IPS-NIHi7 (cell line): Measurements from ENCODE around the gene PPP1R27.

ENCODE experiments used
- DNase-seq: peaks from one replicate; pipeline ENCODE4 v3.0.0; 2012; ENCODE audit warnings: mixed read lengths; ENCODE audit errors: extremely low spot score

PPP1R27 gene

DNA sequence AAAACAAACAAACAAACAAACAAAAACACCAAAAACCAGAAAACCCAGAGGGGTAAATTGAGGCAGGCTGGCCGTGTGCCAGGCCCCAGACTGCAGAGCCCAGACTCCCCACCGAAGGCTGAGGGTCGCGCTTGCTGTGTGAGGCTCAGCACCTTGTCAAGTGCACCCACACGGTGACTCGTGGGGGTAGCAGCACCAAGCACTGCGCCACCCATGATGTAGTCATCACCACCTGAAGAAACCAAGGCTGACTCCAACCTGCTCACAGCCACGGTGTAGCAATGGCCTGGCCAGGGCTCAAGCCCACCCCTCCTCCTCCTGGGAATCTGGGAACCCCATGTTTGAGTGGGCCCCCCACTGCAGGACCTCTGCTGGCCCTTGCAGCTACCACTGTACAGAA is 13.7 kb downstream of the PPP1R27 start:
- DNase-seq, result no peak

DNA sequence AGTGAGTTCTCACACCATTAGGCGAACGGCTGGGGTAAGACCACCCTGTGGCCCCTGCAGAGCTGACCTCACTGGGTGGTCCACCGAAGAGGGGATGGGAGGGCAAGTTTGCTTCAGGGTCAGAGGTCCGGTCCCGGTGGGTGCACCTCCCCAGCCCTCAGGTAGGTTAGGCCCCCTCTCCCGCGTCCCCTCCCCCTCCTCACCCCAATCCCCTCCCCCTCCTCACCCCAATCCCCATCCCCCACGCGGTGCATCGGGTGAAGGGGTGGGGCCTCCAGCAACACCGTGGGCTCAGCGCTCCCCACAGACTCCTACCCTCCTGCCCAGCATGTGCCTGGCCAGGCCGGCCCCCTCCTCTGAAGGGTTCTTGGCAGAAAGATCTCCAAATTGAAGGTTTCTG is 15.1 kb downstream of the PPP1R27 start:
- no peak for DNase-seq

DNA sequence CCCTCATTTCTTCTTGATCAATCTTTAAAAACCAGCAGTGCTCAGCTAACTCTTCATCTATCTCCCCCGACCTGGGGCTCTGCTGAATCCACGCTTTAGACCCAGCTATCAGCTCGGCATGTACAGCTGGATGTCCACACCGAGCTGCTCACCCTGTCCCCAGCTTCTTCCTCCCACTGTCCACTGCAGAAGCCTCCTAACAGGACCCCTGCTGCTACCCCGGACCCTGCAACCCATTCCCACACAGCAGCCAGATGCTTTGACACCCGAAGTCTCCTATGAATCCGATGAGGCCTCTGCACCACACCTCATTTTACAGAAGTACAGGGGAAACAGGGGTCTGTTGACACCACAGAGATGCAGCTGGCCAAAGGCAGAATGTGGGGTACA is 17.1 kb downstream of the PPP1R27 start:
- DNase-seq, result no peak

DNA sequence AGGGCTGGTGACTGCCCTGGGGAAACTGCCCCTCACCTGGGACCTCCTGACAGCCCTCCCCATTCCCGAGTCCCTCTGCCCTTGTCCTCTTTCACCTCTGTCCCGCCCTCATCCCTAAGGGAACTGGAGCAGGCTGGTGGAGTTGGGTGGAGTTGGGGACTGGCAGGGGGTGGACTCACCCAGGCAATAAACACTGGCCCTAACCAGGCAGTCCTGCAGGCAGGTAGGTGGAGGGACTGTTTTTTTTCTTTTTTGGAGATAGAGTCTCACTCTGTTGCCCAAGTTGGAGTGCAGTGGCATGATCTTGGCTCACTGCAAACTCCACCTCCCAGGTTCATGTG is 19.2 kb downstream of the PPP1R27 start:
- no peak for DNase-seq

DNA sequence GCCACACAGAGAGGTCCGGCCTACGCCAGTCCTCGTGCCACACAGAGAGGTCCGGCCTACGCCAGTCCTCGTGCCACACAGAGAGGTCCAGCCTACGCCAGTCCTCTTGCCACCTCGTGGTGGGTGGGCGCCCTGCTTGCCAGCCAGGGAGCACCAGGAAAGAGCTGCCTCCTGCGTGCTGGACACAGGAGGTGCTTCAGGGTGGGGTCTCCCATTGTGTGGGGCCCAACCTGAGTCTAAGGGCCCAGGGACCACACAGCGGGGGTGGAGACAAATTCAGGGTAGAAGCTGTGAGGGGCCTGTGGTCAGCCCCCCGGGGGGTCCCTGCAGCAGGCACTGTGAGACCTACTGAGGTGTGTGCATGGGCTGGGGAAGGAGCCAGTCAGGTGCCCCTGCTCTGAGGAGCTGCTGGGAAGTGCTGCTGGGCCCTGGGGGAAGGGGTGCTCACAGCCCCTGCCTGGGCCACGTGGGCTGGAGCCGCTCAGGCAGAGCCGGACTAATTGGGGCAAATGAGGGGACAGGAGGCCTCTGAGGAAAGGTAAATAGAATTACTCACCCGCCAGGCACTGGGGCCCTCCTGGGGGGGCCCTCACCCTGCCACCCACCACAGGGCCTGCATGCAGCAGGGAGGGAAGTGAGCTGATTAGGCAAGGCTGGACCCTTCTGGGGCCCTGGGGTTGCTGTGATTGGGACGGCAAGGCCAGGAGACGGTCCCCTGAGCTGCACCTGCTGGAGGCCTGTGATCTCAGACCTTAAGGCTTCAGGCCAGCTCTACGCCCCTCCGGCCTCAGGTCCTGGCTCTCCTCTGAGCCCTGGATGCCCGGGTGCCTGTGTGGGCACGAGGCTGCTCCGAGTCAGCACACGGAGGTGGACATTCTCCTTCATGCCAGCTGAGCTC is 19.9 kb downstream of the PPP1R27 start:
- DNase-seq, result no peak

DNA sequence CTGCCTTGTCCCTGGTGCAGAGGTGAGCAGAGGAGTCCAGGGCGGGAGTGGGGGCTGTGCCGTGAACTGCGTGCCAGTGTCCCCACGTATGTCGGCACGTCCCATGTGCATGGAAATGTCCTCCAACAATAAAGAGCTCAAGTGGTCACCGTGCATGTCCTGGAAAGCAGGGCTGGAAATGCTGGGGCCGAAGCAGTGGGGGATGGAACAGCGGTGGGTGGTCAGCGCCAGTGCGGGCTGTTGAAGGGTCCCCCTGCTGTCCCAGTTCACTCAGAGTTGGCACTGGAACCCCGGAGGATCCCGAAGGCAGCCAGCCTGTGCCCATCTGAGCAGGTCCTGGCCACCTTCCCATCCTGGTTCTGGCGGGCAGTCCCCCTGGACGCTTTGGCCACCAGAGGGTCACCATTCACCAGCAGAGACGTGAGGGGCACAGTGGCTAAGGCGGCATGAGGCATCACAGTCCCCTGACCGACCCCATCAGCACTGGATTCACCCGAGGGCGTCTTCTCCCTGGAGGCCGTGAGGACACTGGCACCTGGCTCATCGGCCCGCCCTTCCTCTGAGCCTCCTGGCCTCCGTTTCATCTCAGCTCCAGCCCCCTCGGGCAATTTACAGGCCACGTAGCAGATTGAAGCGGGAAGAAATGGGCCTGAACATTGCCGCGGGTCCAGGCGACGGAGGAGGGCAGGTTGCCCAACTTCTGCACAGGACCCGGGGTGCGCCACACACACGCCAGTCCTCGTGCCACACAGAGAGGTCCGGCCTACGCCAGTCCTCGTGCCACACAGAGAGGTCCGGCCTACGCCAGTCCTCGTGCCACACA is 20.8 kb downstream of the PPP1R27 start:
- no peak for DNase-seq

DNA sequence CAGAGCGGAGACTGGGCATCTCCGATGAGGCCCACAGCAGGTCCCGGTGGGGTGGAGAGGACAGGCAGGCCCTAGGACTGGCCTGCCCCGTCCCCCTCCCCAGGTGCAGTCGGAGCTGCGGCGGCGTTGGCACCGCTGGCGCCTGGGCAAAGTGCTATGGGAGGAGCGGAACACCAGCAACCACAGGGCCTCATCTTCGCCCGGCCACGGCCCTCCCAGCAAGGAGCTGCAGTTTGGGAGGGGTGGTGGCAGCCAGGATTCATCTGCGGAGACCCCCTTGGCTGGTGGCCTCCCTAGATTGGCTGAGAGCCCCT is 21.5 kb downstream of the PPP1R27 start:
- no peak for DNase-seq

DNA sequence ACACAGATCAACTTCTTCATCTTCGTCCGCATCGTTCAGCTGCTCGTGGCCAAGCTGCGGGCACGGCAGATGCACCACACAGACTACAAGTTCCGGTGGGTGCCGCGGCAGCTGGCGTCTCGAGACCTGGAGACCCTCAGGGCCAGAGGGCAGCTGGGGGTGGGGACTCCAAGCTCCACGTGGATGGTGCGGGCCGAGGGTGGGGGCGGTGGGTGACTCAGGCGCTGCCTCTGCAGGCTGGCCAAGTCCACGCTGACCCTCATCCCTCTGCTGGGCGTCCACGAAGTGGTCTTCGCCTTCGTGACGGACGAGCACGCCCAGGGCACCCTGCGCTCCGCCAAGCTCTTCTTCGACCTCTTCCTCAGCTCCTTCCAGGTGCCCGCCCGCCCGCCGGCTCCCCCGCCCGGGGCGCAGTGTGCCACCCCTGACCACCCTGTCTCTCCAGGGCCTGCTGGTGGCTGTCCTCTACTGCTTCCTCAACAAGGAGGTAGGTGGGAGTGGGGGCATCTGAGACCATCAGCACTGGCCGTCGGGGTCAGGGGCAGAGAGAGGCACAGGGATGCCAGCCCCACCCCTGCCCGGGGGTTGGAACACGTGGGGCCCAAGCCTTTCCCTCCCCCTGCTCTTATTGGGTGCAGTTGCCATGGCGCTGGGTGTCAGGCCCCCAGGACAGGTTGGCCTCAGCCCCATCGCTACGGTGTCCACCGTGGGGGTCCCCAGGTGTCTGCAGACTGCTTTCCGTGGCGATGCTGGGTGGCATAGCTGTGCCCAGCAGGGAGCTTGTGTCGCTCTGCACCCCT is 22.1 kb downstream of the PPP1R27 start:
- DNase-seq, result no peak

DNA sequence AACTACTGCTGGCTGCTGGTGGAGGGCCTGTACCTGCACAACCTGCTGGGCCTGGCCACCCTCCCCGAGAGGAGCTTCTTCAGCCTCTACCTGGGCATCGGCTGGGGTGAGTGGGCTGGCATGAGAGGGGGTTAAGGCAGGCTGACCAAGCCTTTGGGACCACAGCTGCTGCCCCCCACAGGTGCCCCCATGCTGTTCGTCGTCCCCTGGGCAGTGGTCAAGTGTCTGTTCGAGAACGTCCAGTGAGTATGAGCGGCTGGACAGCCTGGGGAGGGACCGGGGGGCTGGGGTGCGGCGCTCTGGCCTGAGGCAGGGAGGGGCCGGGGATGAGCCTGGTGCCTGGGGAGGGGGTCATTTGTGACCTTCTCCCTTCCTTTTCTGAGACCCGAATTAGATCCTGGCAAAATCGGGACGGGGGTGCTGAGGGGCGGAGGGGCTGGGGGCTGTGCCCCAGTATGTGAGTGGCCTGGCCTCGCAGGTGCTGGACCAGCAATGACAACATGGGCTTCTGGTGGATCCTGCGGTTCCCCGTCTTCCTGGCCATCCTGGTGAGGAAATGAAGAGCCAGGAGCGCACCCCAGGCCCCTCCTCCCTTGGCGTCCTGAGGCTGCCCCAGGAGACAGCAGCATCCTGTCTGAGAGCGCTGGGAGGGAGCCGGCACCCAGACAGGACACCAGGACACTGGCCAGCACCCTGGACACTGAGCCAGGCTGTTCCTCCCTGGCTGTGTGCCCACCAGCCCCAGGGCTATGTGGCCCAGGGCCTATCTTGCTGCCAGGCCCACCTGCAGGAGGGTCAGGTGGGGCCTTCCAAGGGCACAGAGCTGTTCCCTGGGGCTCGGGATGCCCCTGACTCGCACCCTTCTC is 22.9 kb downstream of the PPP1R27 start:
- no peak for DNase-seq

DNA sequence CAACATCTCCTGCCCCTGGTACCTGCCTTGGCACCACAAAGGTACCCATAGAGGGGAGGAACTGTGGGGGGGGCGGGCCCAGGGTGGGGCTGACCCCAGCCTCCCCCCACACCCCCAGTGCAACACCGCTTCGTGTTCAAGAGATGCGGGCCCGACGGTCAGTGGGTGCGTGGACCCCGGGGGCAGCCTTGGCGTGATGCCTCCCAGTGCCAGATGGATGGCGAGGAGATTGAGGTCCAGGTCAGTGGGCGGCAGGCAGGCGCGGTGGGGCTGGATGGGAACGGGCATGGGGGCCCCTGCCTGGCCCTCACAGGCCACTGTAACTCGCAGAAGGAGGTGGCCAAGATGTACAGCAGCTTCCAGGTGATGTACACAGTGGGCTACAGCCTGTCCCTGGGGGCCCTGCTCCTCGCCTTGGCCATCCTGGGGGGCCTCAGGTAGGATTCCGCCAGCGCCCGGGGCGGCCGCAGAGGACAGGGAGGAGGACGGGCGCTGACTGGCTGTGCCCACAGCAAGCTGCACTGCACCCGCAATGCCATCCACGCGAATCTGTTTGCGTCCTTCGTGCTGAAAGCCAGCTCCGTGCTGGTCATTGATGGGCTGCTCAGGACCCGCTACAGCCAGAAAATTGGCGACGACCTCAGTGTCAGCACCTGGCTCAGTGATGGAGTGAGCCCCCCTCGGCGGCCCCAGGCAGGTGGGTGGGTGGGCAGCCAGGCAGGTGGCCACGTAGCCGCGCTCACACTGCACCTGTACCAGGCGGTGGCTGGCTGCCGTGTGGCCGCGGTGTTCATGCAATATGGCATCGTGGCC is 23.8 kb downstream of the PPP1R27 start:
- DNase-seq, result no peak

DNA sequence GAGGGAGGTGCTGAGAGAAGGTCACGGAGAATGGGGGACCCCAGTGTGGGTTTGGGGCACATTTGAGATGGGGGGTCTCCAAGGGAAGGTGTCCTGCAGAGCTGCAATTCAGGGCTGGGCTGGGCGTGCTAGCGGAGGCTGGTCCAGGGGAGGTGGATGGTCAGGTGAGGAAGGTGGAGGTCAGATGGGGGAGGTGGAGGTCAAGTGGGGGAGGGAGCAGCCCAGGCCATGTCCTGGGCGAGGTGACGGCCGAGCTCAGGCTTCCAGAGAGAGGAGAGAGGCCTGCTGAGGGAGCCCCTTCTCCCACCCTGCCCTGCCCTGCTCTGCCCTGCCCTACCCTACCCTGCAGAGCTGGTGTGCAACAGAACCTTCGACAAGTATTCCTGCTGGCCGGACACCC is 24.4 kb downstream of the PPP1R27 start:
- DNase-seq, result no peak

DNA sequence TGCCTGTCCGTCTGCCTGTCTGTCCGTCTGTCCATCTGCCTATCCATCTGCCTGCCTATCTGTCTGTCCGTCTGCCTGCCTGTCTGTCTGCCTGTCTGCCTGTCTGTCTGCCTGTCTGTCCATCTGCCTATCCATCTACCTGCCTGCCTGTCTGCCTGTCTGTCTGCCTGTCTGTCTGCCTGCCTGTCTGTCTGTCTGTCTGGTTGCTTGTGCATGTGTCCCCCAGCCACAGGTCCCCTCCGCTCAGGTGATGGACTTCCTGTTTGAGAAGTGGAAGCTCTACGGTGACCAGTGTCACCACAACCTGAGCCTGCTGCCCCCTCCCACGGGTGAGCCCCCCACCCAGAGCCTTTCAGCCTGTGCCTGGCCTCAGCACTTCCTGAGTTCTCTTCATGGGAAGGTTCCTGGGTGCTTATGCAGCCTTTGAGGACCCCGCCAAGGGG is 25.3 kb downstream of the PPP1R27 start:
- no peak for DNase-seq

DNA sequence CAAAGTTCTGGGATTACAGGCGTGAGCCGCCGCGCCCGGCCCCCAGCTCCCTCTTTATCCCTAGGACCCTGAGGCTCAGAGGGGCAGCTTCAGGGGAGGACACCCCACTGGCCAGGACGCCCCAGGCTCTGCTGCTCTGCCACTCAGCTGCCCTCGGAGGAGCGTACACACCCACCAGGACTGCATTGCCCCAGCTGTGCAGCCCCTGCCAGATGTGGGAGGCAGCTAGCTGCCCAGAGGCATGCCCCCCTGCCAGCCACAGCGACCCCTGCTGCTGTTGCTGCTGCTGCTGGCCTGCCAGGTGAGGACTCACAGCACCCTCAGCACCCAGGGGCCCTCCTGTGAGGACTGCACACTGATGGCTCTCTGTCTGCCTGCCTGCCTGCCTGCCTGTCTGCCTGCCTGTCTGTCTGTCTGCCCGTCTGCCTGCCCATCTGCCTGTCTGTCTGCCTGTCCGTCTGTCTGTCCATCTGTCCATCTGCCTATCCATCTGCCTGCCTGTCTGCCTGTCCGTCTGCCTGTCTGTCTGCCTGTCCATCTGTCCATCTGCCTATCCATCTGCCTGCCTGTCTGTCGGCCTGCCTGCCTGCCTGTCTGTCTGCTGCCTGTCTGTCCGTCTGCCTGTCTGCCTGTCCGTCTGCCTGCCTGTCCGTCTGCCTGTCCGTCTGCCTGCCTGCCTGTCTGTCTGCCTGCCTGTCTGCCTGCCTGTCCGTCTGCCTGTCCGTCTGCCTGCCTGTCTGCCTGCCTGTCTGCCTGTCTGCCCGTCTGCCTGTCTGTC is 25.9 kb downstream of the PPP1R27 start:
- no peak for DNase-seq

DNA sequence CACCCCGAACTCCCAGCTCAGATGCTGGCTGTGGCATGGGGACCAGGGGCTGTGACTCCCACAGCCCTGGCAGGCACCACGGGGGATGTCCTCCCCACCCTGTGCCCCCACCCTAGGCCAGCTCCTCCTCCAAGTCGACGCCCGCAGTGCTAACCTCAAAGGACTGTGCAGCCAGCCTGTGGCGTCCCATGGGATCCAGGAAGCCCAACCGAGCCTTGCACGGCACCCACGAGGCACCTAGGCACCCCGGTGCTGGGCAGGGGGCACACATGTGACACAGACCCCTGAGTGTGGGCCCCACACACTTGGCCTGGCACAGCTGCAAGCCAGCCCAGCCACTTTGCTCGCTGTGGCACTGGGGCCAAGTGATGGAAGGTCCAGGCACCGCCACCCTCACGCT is 27.0 kb downstream of the PPP1R27 start:
- no peak for DNase-seq

DNA sequence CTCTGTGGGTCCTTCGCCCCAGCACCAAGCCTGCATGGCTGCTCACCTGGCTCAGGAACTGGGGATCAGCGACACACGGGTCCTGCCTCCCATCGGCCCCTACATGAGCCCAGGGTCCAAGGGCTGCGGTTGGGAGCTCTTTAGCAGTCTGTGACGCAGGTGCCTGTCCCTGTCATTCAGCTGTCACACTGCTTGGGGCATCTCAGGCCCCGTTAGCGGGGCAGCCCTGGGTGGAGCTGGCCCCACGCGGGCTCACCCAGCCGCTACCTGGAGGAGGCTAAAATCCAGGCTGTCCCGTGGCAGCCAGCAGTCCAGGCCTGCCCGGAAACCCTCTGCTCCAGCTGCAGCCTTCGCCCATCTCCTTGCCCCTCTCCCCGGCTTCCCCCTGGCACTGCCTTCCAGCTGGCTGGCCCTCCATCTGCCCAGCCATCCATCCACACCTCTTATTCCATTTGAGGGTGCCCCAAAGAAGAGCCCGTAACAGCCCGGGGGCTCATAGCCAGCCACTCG is 27.6 kb downstream of the PPP1R27 start:
- DNase-seq, result no peak

DNA sequence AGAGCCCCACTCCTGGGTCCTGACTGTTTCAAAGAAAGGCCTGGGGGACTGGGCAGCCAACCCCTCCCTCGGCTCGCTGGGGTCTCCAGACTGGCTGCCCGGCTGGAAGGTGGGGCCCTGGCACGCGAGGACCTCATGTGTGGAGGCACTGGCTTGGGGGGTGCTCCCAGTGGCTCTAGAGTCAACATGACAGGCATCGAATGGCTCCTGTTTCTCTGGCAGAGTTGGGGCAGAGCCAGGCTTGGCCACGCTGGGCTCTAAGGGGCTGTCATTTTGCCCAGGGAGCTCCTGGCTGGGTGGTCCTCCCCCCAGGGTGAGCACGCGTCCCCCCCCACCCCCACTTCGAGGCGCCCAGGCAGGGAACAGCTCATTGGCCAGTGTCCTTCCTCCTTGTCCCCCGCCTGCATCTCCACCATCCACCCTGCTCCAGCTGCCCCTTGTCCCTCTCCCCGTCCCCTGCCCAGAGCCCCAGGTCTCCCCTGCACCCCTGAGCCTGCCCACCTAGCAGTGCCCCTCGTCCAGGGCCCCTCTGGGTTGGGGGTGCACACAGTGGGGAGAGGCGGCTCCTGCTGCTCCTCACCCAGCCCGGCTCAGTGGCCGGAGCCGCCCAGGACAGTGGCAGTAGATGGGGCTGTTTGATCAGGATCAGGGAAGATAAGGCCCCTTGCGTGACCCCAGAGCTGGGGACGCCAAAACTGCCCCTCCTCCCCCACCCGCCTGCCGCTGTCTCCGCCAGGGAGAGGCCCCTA is 28.2 kb downstream of the PPP1R27 start:
- no peak for DNase-seq

DNA sequence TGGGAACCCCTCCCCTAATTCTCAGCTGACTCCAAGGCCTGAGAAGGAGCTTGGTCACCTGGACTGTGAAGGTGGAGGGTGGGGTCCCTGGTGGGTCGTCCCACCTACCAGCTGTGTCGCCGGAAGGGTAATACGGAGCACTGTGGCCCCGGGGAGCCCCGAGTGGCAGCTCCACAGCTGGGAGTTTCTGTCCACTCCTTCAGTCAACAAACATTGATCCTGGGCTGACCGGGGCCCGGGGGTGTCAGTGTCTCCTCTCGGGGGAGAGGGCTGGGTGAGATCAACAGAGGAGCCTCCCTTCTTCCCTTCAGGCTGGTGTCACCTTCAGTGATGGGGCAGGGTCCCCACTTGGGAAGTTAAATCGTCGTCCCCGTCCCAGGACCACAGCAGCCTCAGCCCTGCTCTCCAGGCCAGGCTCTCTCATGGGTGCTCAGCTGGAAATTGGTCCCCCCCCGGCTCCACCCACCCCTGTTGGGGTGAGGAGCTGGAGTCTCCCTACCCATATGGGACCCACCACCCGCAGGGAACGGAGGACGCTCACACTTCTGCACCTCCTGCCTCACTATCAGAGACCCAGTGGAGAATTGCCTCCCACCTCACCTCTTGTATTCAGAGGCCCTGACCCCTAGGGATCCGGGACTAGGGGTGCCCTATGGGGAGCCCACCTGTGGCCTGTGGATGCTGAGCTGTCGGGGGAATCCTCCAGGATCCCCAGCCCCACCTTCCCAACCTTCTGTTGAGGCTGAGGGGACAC is 29.0 kb downstream of the PPP1R27 start:
- DNase-seq, result no peak
